GM04504 (cell line): ENCODE measurements around the gene ZNF507.
"Not testable (repeated sequence)": the region's sequence is repeated elsewhere in the genome, so short reads cannot be mapped to it uniquely, and the experiment has no call there.

Experiments used
- DNase-seq: peaks from one replicate; pipeline ENCODE4 v3.0.0-alpha.2; 2012; ENCODE audit warnings: low read depth

Gene ZNF507

DNA sequence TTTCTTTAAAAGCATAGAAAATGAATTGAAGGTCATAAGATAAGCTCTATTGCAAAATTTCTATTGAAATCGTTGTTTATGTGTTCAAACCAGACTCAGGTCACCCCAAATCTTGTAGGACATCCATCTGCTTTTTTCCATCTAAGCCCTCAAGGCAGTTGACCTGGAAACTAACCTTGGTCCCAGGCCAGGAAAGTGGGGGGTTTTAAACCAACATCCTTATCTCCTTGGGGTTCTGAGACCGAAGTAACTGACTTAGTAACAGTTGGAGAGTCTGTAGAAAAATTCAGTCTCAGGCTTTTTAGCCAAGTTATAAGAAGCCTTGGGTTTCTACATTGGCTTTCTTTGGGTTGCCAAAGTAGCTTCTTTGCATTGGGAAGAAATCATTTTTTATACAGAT lies 23.4 kb downstream of the ZNF507 start:
- no peak for DNase-seq

DNA sequence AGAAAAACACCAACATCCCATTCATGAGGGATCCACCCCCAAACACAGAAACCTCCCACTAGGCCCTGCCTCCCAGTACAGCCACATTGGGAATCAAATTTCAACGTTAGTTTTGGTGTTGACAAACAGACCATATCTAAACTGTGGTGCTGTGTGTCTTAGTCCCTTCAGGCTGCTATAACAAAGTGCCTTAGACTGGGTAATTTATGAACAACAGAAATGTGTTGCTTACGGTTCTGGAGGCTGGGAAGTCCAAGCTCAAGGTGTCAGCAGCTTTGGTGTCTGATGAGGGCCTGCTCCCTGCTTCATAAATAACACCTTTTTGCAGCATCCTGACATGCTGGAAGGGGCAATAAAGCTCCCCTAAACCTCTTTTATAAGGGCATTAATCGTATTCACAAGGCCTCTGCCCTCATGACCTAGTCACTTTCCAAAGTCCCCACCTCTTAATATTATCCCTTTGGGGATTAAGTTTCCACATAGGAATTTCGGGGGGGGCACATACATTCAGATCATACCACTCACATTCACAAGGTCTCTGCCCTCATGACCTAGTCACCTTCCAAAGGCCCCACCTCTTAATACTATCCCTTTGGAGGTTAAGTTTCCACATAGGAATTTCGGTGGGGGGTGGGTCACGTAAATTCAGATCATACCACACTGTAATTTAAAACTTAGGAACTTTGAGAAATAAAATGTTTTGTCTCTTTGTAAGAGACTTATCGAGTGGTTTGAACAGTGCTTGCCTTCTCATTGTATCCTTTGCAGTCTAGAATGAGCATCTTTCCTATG lies 27.5 kb downstream of the ZNF507 start:
- no peak for DNase-seq

DNA sequence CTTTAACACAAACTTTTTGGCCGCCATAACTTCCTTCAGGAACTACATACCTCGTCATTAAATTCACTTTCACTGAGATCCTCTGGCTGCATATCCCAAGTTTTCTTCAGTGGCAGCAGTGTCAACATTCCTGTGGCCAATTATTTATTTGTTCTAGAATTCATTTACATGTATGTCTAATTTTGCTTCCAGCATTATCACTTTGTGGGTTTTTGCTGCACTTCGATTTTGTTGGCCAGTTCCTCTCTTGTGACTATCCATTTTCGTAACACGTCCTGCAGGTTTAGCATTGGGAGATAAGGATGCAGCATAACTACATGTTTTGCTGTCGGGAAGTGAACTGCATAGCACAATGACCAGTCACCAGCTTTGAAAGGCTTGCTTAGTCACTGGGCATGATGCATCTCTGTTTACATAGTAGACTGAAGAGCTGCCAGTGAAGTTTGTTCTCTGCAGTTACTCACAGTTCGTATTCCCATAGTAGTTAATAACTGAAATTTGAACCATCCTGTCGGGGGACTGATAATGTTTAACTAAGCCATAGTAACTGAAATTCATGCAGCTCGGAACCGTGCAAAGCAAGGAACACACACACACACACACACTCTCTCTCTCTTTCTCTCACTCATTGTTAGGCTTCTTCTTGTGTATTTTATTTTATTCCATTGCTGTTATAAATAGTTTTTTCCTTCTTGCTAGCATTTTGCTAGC lies 28.3 kb downstream of the ZNF507 start:
- peak; percentile 94 for DNase-seq

DNA sequence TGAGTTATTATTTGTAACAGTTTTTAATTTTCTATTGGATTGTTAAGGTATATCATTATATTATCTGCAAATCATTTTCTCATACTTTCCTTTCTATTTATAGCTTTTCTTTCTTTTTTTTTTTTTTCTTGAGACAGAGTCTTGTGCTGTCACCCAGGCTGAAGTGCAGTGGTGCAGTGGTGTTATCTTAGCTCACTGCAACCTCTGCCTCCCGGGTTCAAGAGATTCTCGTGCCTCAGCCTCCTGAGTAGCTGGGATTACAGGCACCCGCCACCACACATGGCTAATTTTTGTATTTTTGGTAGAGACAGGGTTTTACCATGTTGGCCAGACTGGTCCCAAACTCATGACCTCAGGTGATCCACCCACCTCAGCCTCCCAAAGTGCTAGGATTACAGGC lies 29.0 kb downstream of the ZNF507 start:
- not testable (repeated sequence) for DNase-seq

DNA sequence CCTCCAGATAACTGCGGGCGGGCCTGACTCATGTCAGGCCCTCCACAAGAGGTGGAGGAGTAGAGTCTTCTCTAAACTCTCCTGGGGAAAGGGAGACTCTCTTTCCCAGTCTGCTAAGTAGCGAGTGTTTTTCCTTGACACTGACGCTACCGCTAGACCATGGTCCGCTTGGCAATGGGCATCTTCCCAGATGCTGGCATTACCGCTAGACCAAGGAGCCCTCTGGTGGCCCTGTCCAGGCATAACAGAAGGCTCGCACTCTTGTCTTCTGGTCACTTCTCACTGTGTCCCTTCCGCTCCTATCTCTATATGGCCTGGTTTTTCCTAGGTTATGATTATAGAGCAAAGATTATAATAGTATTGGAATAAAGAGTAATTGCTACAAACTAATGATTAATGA lies 31.7 kb downstream of the ZNF507 start:
- DNase-seq: not testable (repeated sequence)

DNA sequence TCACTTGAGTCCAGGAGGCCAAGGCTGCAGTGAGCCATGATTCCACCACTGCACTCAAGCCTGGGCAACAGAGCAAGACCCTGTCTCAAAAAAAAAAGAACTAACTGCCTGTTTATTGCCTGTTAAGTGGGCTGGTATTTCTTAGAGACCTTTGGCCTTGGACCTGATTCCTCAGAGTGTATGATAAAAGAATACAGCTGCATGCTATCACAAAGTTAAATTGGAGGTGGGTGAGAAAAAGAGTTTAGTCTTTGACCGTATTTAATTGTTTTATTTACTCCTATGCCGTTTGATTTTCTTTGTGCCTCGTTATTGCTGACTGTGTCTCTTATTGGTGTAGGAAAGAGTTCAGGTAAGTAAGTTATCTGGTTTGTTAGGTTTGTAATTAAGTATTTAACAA lies 34.9 kb downstream of the ZNF507 start:
- no peak for DNase-seq

DNA sequence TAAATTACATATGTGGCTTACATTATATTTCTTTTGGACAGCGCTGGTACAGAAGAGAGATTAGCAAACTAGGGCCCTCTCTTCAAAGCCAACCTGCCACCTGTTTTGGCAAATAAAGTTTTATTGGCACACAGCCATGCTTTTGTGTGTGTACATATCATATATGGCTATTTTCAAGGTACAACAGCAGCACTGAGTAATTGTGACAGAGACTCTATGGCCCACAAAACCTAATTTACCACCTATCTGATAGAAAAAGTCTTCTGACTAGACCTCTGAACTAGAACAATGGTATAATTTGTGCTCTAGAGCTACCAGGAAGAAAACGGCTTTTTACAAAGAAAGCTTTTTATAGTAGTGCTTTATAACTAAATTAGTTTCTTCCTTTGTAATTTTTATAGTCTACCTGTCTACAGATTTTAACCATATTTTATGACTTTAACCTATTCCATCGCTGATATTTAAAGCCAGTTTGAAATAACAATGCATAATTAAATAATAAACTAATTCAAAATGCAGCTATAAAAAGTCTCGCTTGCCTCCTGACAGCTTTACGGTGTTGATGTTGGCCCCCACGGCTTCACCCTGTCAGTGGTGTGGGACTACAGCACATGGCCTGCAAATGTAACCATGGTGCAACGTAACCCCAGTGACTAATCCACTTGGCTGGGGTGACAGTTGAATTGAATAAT lies 42.4 kb downstream of the ZNF507 start:
- DNase-seq: peak; percentile 70

DNA sequence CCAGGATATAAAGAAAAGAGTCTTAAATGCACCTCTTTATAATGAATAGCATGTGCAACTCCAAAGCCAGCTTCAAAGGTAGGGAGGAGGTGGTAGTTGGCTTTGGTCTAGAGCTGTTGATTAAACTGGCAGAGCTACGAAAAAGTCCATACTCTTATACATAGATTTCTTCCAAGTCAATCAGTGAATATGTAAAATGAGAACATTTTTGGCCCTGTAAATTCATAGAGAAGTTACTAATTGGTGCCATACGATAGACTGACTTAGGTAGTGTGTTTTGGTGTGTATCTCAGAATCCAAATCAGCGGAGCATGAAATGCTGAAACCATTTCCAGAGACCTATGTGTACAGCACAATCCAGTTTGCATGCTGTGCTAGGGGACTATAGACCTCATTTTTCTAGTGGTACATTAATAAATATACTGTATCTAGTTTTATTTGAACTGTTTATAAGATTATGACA lies 43.0 kb downstream of the ZNF507 start:
- no peak for DNase-seq

DNA sequence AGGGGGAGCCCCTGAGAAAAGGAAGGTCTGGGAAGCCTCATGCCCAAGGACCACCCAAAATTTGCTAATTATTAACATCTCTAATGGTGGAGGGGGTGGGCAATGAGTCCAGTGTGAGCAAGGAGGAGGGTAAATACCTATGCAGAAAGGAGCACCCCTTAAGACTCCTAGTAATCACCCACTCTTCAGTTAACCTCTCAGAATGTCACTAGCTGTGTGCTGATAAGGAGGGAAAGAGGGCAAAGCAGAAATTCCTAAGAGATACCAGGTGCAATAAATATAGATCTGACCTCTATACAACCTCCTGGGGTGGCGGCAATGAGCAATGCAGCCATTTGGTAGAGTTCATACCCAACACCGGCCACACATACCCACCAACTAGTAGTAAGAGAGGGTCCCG lies 47.5 kb downstream of the ZNF507 start:
- DNase-seq: no peak

DNA sequence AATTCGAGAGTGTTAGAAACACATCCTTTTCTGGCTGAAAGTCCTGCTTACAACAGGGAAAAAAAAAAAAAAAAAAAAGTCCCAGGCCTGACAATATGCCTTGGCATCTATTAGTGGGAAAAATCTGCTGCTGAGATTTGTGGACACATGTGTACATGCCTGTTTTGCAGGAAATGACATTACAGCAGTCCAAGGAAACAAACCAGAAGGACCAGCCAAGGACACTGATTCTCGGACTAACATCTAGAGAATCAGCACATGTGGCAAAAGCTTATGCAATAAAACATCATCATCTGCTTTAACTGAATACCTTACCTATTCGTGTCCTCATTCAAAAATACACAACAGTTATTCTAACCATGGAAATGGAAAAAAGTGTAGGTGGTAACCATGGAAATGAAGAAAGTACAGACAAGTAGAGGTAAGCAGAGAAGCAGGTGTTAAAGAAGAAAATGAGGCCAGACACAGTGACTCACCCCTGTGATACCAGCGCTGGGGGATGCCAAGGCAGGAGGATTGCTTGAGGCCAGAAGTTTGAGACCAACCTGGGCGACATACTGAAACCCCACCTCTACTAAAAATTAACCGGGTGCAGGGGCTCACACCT lies 50.7 kb downstream of the ZNF507 start:
- DNase-seq: no peak

DNA sequence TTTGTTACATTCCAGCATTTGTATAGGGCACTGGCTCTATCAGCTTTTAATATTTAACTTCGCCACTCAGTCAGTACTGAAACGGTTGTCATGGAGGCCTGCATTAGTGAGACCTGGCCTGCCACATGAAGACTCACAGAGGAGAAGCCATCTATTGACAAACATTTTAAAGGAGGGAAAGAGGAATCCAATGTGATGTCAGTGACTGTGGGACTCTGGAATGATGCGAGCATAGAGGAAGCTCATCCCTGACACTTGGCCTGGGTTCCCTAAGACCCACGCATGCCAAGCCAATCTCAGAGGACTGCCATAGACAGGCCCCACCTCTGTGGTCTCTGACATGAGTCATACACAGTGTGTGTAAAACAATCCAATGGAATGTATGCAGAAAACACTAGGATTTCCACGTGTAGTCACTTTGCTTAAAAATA lies 52.3 kb downstream of the ZNF507 start:
- DNase-seq: peak; percentile 71

DNA sequence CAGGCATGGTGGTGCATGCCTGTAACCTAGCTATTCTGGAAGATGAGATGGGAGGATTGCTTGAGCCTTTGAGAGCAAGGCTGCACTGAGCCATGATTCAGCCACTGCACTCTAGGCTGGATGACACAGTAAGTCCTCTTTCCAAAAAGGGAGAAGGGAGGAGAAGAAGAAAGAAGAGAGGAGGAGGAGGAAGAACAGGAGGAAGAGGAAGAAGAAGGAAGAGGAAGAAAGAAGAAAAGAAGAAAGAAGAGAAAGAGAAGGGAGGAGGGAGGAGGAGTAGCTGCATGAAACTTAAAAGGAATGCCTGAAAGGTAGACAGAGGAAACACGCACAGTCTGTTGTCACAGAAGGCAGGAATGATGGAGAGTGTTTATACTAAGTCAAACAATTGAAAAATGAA lies 56.6 kb downstream of the ZNF507 start:
- DNase-seq: no peak

DNA sequence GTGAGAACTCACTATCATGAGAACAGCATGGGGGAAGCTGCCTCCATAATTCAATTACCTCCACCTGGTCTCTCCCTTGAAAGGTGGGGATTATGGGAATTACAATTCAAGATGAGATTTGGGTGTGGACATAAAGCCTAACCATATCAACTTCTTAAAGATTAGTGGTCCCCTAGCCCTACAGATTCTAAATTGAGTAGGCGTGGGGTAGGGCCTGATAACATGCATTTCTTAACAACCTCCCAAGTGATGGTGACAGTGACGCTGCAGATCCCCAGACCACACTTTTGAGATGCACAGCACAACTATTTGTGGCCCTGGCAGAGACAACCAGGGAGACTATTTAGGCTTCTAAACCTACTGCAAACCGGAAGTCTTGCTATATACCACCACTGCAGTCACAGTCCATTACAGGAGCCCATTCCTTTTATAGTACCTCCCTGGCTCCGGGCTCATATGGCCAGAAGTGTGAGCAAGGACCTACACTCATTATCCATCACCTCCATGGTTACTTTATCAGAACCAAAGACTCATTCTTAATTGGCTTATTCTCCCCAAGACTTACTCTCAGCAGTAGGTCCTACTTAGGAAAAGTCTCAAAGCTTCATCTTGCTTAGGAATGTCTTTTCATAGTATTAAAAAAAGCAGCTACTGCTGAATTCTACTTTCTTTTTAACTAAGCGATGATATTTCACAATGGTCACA lies 58.0 kb downstream of the ZNF507 start:
- DNase-seq: no peak

DNA sequence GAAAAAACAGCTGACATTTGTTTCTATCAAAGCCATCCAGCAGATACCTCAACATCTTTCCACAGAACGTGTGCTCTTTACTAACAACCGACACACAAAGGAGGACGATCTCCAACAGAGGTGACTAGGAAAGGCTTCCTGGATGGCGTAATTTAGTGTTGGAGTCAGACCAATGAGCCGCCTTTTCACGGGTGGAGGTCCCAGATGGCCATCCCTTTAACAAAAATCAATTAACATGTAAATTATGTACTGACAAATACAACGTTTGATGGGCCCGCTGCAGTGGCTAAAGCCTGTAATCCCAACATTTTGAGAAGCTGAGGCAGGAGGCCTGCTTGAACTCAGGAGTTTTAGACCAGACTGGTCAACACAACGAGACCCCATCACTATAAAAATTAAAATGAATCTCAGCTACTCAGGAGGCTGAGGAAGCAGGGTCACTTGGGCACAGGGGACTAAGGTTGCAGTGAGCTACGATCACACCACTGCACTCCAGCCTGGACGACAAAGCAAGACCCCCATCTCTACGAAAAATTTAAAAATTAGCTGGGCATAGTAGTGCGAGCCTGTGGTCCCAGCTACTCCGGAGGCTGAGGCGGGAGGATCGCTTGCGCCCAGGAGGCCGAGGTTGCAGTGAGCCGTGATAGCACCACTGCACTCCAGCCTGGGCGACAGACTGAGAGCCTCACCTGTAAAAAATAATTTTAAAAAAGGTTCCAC lies 59.0 kb downstream of the ZNF507 start:
- no peak for DNase-seq

DNA sequence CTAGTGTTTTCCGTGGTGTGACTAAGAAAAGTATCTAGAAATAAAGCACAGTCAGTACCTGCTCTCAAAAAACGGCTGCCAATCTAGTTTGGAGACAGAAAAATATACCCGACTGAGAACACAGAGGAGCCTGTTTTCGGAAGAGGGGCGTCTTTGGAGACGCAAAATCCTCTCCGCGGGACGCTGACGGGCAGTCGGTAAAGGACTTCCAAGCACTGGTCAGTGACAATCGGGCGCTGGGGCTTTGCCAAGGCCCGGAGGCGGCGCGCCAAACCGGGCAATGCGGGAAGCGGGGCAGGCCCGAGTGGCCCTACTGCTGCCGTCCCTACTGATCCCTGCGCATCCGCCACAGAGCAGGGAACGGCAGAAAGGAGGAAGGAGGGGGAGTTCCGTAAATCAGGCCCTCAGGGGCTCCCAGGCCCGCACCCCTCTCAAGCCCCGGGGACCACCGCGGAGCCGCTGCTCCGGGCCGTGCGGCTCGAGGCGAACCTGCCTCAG lies 59.6 kb downstream of the ZNF507 start:
- DNase-seq: peak; percentile 24

DNA sequence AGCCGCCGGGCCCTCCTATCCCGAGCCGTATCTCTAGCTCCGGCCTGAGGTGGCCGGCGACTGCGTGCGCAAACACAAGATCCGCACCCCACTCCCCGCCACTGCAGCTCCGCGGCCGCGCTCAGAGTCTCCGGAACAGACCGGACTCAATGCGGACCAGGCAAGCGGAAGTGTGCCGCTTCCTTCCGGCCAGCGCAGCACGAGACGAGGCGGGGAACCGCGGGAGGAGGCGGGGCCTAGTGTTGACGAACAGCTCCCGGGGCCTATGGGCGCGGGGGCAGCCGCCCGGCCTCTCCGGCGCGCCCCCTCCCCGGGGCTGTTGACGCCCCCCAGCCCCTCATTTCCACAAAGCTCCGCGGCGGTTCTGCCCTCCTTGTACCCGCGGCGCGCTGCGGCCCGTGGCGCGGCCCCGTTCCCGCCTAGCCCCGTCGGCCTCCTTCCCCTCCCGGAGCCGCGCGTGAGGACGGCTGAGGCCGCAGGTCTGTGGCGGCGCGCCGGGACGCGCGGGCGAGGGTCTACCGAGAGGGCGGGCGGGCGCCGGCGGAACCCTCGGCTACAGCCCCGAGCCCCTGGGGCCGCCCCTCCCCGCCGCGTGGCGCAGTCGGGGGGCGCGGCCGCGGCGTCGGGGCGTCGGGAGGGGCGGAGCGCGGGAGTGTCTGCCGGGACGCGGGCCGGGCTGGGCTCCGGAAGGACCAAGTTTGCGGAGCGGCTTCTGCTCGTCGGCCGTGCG lies 60.2 kb downstream of the ZNF507 start, which contains the start of gene DPY19L3:
Gene DPY19L3, plus strand, starts transcription at position 340 of the 730 bp plus-strand sequence. CDS start 2,484 bp downstream, outside the sequence.
- DNase-seq: peak; percentile 85

DNA sequence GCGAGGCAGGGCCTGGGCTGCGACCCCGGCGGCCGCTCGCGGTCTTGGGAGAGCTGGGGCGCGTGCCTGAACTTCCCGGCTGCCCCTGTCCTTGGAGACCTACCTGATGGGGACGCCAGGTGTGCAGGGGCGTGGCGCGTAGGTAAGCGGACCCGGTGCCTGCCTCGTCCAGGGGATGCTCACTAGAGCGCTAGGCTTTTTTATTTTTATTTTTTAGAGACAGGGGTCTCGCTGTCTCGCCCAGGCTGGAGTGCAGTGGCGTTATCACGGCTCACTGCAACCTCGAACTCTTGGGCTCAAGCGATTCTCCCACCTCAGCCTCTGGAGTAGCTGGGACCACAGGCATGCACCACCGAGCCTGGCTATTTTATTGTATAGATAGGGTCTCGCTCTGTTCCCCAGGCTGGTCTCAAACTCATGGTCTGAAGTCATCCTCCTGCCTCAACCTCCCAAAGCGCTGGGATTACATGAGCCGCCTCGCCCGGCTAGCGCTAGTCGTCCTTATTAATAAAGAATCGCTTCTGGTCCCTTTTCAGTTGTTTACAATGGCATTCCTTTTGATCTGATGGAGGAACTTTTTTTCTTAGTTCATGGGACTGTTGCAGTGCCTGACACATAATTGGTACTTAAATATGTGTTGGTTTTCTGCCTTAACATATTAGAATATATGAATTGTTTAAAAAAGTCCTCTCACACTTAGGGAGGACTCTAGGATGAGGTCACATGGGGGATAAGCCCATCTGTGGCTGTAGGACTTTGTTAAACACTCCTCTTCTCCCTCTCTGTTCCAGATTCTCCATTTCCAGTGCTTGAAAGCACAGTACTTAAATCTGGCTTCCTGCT lies 61.0 kb downstream of the ZNF507 start:
- no peak for DNase-seq

DNA sequence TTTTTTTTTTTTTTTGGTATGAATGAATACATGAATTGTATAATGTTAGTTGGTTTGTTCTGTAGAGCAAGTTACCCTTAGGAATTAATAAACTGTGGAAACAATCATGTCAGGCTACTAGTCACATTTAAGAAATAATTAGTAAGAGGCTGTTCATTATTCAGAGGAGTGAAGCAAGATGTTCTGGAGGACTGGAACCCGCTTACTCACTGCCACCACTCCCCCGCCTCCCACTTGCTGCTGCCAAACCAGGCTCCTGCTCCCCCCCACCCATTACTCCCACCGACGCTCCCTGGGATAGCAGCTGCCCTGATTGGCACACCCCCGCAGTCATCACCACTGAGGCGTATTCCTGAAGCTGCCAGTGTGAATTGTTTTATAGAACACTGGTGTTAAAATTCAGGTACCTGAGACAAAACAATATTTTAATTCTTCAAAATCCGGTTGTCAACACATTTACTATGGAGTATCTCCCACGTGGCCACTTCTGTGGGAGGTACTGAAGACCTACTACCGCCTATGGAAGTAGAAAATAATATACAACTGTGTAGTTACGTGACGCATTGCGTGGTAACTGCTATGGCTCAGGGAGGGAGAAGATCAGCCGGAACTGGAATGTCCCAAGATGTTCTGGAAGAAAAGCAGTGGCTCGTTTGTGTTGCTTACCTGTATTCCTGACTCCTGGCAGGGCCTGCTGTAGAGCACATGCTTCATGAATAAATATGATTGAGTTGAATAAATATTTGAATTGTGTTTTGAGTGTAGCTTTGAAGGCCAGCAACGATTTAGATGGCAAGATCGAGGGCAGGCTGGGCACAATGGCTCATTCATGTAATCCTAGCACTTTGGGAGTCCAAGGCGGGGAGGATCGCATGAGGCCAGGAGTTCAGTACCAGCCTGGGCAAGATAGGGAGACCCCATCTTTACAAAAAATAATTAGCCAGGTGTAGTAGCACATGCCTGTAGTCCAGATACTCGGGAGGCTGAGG lies 61.9 kb downstream of the ZNF507 start:
- DNase-seq: no peak
